BJ (cell line): ENCODE data around the gene PPP1R8. TPM values are rescaled to one million over a fixed set of nuclear protein-coding genes. Genes with fewer than 3 reads are reported as not detected.

ENCODE experiments used
- CTCF ChIA-PET: fragments of 350-600 bp; formaldehyde crosslinking; extraction: SDS; loops from one replicate; lab custom pipeline; 2021; ENCODE audit warnings: antibody characterized with exemption, inconsistent platforms; lab: Yijun Ruan, JAX
- POLR2A ChIA-PET: fragments of 300-600 bp; sonication (Branson Sonifier 250); formaldehyde crosslinking; extraction: SDS; loops from one replicate; lab custom pipeline; 2021; ENCODE audit warnings: antibody characterized with exemption; lab: Charles Lee
- DNase-seq: peaks from one replicate; pipeline ENCODE4 v3.0.0-alpha.2; 2011; ENCODE audit warnings: low read depth
- H3K27me3 ChIP-seq: 2 replicates; pipeline ENCODE4 v1.6.0; 2011; ENCODE audit warnings: low read length; ENCODE audit not compliant: control insufficient read depth, insufficient read depth
- H3K36me3 ChIP-seq: 2 replicates; pipeline ENCODE4 v1.5.1; 2011; ENCODE audit warnings: low read length; ENCODE audit not compliant: control insufficient read depth, insufficient read depth
- H3K4me3 ChIP-seq: 2 replicates; pipeline ENCODE4 v1.5.1; 2011; ENCODE audit warnings: low read depth, mild to moderate bottlenecking, control low read depth, low read length
- CTCF ChIP-seq: IDR thresholded peaks from 2 replicates; pipeline ENCODE4 v1.5.1; 2011; ENCODE audit warnings: low read depth, mild to moderate bottlenecking, control low read depth, inconsistent platforms, low read length, moderate library complexity; ENCODE audit not compliant: insufficient read depth
- polyA plus RNA-seq: library from polyadenylated mRNA; depleted of rRNA; stranded (reverse); fragments of >200 nt; gene quantifications from 2 replicates; pipeline ENCODE4 v1.2.3, GENCODE V29; 2011

PPP1R8 gene
- polyA plus RNA-seq, 1 experiment, result 54.7 TPM

- no peak for TF ChIP-seq CTCF
- Histone ChIP-seq H3K4me3 (no peak overlapping the region), H3K36me3 (peaks cover 1% of the 10 kb centered on the region; the same call in 1 of the 2 replicates), H3K27me3 (no peaks in the 10 kb centered on the region)
- CTCF ChIA-PET, result no interaction called here
- POLR2A ChIA-PET, result no interaction called here
- no peak for DNase-seq
Measured at GRCh38 chr1:27809883-27810282, 20.7 kb upstream of the PPP1R8 start.

GRCh38 chr1:27811741-27812500 is 18.7 kb upstream of the PPP1R8 start:
- ChIA-PET POLR2A (no interaction called here), CTCF (interaction anchor here (0.6 kb wide), 1 partner anchor 72 kb away, joined by 3 read pairs; no protein-coding TSS in a partner anchor)
- H3K36me3 ChIP-seq, result 0 out of 2 replicates have a peak, but pooled peaks cover 1% of the 10 kb centered on the region
- DNase-seq, result no peak
- H3K27me3 ChIP-seq, result no peaks in the 10 kb centered on the region
- no peak overlapping the region for H3K4me3 ChIP-seq
- no peak for TF ChIP-seq CTCF

- no peak for TF ChIP-seq CTCF
- ChIA-PET CTCF (interaction anchor here (1.2 kb wide), 1 partner anchor 43 kb away, joined by 4 read pairs; no protein-coding TSS in a partner anchor), POLR2A (interaction anchor here (0.7 kb wide), 1 partner anchor 14 kb away, joined by 3 read pairs; the partner anchor contains the start of gene PPP1R8)
- Histone ChIP-seq H3K4me3 (no peak overlapping the region), H3K27me3 (no peaks in the 10 kb centered on the region), H3K36me3 (peaks cover 4% of the 10 kb centered on the region; the same call in 1 of the 2 replicates)
- peak; percentile 24 for DNase-seq
Measured at GRCh38 chr1:27816921-27817630, 13.5 kb upstream of the PPP1R8 start.

GRCh38 chr1:27821761-27822315 is 8.7 kb upstream of the PPP1R8 start:
- POLR2A ChIA-PET, result no interaction called here
- Histone ChIP-seq H3K27me3 (no peaks in the 10 kb centered on the region), H3K36me3 (peaks cover 7% of the 10 kb centered on the region; the same call in 1 of the 2 replicates), H3K4me3 (no peak overlapping the region)
- no peak for DNase-seq
- TF ChIP-seq CTCF, result no peak
- CTCF ChIA-PET, result no interaction called here

GRCh38 chr1:27823784-27824183 is 6.8 kb upstream of the PPP1R8 start:
- ChIA-PET CTCF (no interaction called here), POLR2A (no interaction called here)
- no peak for TF ChIP-seq CTCF
- Histone ChIP-seq H3K27me3 (no peaks in the 10 kb centered on the region), H3K4me3 (no peak overlapping the region), H3K36me3 (peaks cover 7% of the 10 kb centered on the region; the same call in 1 of the 2 replicates)
- no peak for DNase-seq
